ENCODE data around the gene KBTBD8. TPM values are rescaled to one million over a fixed set of nuclear protein-coding genes. Genes with fewer than 3 reads are reported as not detected.

The KBTBD8 gene
- total RNA-seq, 1 donor from 2014 or later: 8.6 TPM

DNA sequence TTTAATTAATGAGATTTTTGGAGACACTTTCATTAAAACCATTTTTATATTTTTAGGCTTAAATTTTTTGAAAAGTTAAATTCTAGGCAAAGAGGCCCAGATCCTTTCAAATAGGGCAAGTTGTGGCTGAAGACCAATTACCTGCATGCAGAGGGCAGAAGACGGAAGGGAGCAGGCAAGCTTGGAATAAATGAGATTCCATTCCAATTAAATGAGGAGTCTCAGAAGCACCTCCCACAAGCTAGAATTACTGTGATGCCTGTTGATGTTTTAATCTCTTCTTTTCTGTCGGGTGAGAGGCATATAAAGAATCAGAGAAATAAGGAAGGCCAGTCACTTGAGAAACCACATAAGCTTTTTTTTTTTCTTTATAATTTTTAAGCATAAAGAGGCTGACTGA is 46.8 kb downstream of the KBTBD8 start:
- TF ChIP-seq, protein P1, sequence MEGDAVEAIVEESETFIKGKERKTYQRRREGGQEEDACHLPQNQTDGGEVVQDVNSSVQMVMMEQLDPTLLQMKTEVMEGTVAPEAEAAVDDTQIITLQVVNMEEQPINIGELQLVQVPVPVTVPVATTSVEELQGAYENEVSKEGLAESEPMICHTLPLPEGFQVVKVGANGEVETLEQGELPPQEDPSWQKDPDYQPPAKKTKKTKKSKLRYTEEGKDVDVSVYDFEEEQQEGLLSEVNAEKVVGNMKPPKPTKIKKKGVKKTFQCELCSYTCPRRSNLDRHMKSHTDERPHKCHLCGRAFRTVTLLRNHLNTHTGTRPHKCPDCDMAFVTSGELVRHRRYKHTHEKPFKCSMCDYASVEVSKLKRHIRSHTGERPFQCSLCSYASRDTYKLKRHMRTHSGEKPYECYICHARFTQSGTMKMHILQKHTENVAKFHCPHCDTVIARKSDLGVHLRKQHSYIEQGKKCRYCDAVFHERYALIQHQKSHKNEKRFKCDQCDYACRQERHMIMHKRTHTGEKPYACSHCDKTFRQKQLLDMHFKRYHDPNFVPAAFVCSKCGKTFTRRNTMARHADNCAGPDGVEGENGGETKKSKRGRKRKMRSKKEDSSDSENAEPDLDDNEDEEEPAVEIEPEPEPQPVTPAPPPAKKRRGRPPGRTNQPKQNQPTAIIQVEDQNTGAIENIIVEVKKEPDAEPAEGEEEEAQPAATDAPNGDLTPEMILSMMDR (IDR thresholded peaks at IDR 0.05; ENCODE audit: partially characterized antibody, unreplicated experiment): no peak
- no peak overlapping the region for H3K4me3 Mint-ChIP-seq (ENCODE audit: unreplicated experiment)
- H3K4me1 Mint-ChIP-seq (ENCODE audit: low read depth, unreplicated experiment): no peaks in the 10 kb centered on the region
- H3K27me3 Mint-ChIP-seq (ENCODE audit: unreplicated experiment): no peaks in the 10 kb centered on the region
- DNase-seq: no peak
- no peaks in the 10 kb centered on the region for H3K36me3 Mint-ChIP-seq (ENCODE audit: unreplicated experiment)
- no peaks in the 10 kb centered on the region for H3K9me3 Mint-ChIP-seq (ENCODE audit: unreplicated experiment)
- no peak overlapping the region for H3K27ac Mint-ChIP-seq (ENCODE audit: unreplicated experiment)

DNA sequence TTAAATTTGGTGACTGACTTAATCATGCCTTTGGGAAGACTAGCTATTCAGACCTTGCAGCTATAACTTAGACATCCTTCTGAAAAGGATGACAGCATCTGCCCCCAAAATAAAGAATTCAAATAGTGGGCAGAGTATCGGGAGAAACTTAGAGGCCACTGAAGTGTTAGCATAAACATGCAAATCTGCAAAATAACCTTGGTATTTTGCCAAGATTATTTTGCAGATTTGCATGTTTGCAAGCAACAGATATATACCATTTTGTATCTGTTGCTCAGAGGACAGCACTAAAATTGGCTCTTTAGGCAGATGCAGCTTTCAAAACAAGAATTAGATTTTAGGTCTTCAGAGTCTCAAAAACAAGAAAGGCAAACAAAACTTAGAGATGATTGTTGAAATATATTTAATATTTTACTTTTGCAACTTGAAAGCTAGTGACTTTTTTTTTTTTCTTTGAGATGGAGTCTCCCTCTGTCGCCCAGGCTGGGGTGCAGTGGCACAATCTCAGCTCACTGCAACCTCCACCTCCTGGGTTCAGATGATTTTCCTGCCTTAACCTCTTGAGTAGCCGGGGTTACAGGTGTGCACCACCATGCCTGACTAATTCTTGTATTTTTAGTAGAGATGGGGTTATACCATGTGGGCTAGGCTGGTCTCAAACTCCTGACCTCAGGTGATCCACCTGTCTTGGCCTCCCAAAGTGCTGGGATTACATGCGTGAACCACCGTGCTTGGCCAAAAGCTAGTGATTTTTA is 47.8 kb downstream of the KBTBD8 start:
- Mint-ChIP-seq H3K4me3 (ENCODE audit: unreplicated experiment) (no peak overlapping the region), H3K36me3 (ENCODE audit: unreplicated experiment) (no peaks in the 10 kb centered on the region), H3K9me3 (ENCODE audit: unreplicated experiment) (peaks cover 2% of the 10 kb centered on the region), H3K27ac (ENCODE audit: unreplicated experiment) (no peak overlapping the region), H3K4me1 (ENCODE audit: low read depth, unreplicated experiment) (no peaks in the 10 kb centered on the region), H3K27me3 (ENCODE audit: unreplicated experiment) (no peaks in the 10 kb centered on the region)
- TF ChIP-seq, protein P1 (IDR thresholded peaks at IDR 0.05; ENCODE audit: partially characterized antibody, unreplicated experiment): no peak
- DNase-seq: no peak

DNA sequence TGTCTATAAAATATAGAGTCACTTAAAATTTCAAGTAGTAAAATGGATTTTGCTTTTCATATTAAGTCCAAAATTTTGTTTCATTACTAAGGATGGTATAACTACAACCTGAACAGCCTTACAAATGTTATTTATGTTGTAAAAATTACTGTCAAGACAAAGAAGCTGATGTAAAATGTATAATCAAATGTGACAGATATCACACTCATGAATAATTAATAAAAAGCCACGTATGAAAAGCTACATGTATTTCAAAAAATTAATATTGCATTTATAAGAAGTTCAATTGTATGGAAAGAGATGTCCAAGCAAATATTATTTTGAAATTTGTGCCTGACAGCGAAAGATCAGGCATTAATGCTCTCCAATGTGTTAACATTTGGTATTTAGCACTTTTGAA is 48.9 kb downstream of the KBTBD8 start:
- Mint-ChIP-seq H3K9me3 (ENCODE audit: unreplicated experiment) (peaks cover 2% of the 10 kb centered on the region), H3K36me3 (ENCODE audit: unreplicated experiment) (no peaks in the 10 kb centered on the region), H3K4me3 (ENCODE audit: unreplicated experiment) (no peak overlapping the region), H3K27ac (ENCODE audit: unreplicated experiment) (no peak overlapping the region), H3K27me3 (ENCODE audit: unreplicated experiment) (no peaks in the 10 kb centered on the region), H3K4me1 (ENCODE audit: low read depth, unreplicated experiment) (no peaks in the 10 kb centered on the region)
- TF ChIP-seq, protein P1 (IDR thresholded peaks at IDR 0.05; ENCODE audit: partially characterized antibody, unreplicated experiment): no peak
- no peak for DNase-seq

DNA sequence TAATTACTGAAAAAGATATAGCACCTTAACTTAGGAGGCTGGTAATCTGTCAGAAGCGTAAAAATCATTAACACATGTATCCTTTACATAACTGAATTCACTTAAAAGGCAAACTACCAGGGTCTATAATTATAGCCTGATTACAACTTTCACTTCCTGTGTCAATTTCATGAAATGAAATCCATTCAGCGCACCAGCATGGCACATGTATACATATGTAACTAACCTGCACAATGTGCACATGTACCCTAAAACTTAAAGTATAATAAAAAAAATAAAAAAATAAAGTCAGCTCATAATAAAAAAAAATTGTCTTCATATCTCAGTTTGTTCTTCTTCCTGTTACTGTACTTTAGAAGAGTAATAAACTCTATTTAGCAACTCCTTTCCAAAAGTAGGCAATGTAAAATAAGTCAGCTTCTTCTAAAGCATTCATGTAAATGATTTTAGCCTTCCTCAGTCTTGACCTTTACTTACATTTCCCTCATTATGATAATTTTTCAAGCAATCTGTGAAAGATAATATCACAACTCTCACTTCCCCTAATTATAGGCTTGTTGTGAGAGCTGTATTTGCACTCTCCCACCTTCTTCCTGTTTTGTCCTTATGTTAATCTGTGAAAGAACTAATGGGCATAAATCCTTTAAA is 50.1 kb downstream of the KBTBD8 start:
- Mint-ChIP-seq H3K4me3 (ENCODE audit: unreplicated experiment) (no peak overlapping the region), H3K36me3 (ENCODE audit: unreplicated experiment) (no peaks in the 10 kb centered on the region), H3K9me3 (ENCODE audit: unreplicated experiment) (peaks cover 2% of the 10 kb centered on the region), H3K27me3 (ENCODE audit: unreplicated experiment) (no peaks in the 10 kb centered on the region), H3K4me1 (ENCODE audit: low read depth, unreplicated experiment) (no peaks in the 10 kb centered on the region), H3K27ac (ENCODE audit: unreplicated experiment) (no peak overlapping the region)
- TF ChIP-seq, protein P1 (IDR thresholded peaks at IDR 0.05; ENCODE audit: partially characterized antibody, unreplicated experiment): no peak
- DNase-seq: no peak

DNA sequence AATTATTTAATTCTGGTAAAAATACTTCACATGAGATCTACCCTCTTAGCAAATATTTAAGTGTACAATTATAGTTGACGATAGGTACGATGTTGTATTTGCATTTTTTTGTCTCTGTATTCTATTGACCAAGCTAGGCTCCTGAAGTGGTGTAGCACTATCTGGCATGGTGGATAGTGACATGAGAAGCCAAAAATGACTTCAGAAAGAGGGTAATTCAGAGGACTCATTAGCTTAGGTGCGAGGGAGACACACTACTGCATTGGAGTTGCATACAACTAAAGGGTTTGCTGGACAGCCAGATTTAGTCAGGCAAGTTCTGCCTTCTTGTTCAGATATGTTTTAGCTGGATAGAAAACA is 50.6 kb downstream of the KBTBD8 start:
- Mint-ChIP-seq H3K27ac (ENCODE audit: unreplicated experiment) (no peak overlapping the region), H3K27me3 (ENCODE audit: unreplicated experiment) (no peaks in the 10 kb centered on the region), H3K4me3 (ENCODE audit: unreplicated experiment) (no peak overlapping the region), H3K9me3 (ENCODE audit: unreplicated experiment) (peaks cover 2% of the 10 kb centered on the region), H3K36me3 (ENCODE audit: unreplicated experiment) (no peaks in the 10 kb centered on the region), H3K4me1 (ENCODE audit: low read depth, unreplicated experiment) (no peaks in the 10 kb centered on the region)
- TF ChIP-seq, protein P1 (IDR thresholded peaks at IDR 0.05; ENCODE audit: partially characterized antibody, unreplicated experiment): no peak
- DNase-seq: no peak

Data from glutamatergic neuron (in vitro differentiated cells).